Peyer's patch (tissue), 4 donors: ENCODE measurements around the gene COL6A5.

ENCODE experiments used
- CTCF ChIP-seq, 6 experiments: fragments of 450-650 bp in 4 of 6; fragments of 200-600 bp in 2 of 6; sonication (generic) in 1 of 6; IDR thresholded peaks; one replicate each; pipeline ENCODE4 v1.5.1; 2017 to 2019; ENCODE audit warnings: antibody characterized with exemption in 6 of 6, mild to moderate bottlenecking in 3 of 6, moderate library complexity in 1 of 6
- POLR2A ChIP-seq, 2 donors: fragments of 450-650 bp; IDR thresholded peaks; one replicate each; pipeline ENCODE4 v1.5.1; 2017; ENCODE audit warnings: antibody characterized with exemption in 2 of 2, mild to moderate bottlenecking in 2 of 2, moderate library complexity in 2 of 2

- TF ChIP-seq CTCF (IDR thresholded peaks at IDR 0.05), result no peak
- no peak for TF ChIP-seq POLR2A (IDR thresholded peaks at IDR 0.05)
Measured at GRCh38 chr3:130342821-130343661, 2.4 kb upstream of the COL6A5 start.
